HepG2 (cell line): ENCODE measurements around the gene EIF3L. TPM values are rescaled to one million over a fixed set of nuclear protein-coding genes. Genes with fewer than 3 reads are reported as not detected.
A peak's percentile ranks its signal among the peaks of the same experiment; 100 is the strongest.

Experiments used
- AGO2 ChIP-seq: fragments of 200-400 bp; formaldehyde crosslinking; optimal IDR thresholded peaks from 2 replicates; pipeline ENCODE3; 2017; ENCODE audit warnings: mild to moderate bottlenecking, low read depth, low read length, moderate library complexity
- CHD4 ChIP-seq: fragments of 200-600 bp; sonication (generic); IDR thresholded peaks from 2 replicates; pipeline ENCODE4 v1.7.0; 2017; ENCODE audit warnings: mild to moderate bottlenecking, low read length, borderline replicate concordance
- DNMT1 ChIP-seq: sonication (generic); formaldehyde crosslinking; IDR thresholded peaks from 2 replicates; pipeline ENCODE4 v1.5.1; 2020; ENCODE audit warnings: mild to moderate bottlenecking, missing genetic modification reagents
- ELF3 ChIP-seq: IDR thresholded peaks from 2 replicates; pipeline ENCODE4 v1.6.1; 2016; ENCODE audit warnings: missing genetic modification reagents, missing compliant biosample characterization
- ESRRA ChIP-seq: sonication (generic); formaldehyde crosslinking; IDR thresholded peaks from 2 replicates; pipeline ENCODE4 v1.5.1; 2020; ENCODE audit warnings: mild to moderate bottlenecking, low read depth, missing genetic modification reagents
- HCFC1 ChIP-seq: fragments of 150-350 bp; IDR thresholded peaks from 2 replicates; pipeline ENCODE4 v1.6.1; 2014; ENCODE audit warnings: low read depth, low read length
- KLF12 ChIP-seq: sonication (generic); formaldehyde crosslinking; IDR thresholded peaks from 2 replicates; pipeline ENCODE4 v1.4.0; 2020; ENCODE audit warnings: missing genetic modification reagents, borderline replicate concordance
- MYC ChIP-seq: sonication (generic); formaldehyde crosslinking; IDR thresholded peaks from 2 replicates; pipeline ENCODE4 v1.9.0; 2021; ENCODE audit warnings: missing genetic modification reagents, borderline replicate concordance
- NAIF1 ChIP-seq: sonication (generic); formaldehyde crosslinking; IDR thresholded peaks from 2 replicates; pipeline ENCODE4 v1.5.0; 2020; ENCODE audit warnings: mild to moderate bottlenecking, missing genetic modification reagents, borderline replicate concordance
- SCMH1 ChIP-seq: sonication (generic); formaldehyde crosslinking; IDR thresholded peaks from 2 replicates; pipeline ENCODE4 v1.9.0; 2021; ENCODE audit warnings: missing genetic modification reagents, mild to moderate bottlenecking, borderline replicate concordance
- SIX1 ChIP-seq: sonication (generic); formaldehyde crosslinking; IDR thresholded peaks from 2 replicates; pipeline ENCODE4 v1.4.0; 2020; ENCODE audit warnings: missing genetic modification reagents, borderline replicate concordance
- SOX5 ChIP-seq: IDR thresholded peaks from 2 replicates; pipeline ENCODE4 v1.6.1; 2016; ENCODE audit warnings: borderline replicate concordance
- SRF ChIP-seq: IDR thresholded peaks from 2 replicates; pipeline ENCODE4 v1.6.1; 2011; ENCODE audit warnings: mild to moderate bottlenecking, low read depth, low read length, moderate library complexity
- ZNF260 ChIP-seq: sonication (generic); formaldehyde crosslinking; IDR thresholded peaks from 2 replicates; pipeline ENCODE4 v1.4.0; 2020; ENCODE audit warnings: missing genetic modification reagents, low read depth, mild to moderate bottlenecking, borderline replicate concordance
- ZNF296 ChIP-seq: sonication (generic); formaldehyde crosslinking; conservative IDR thresholded peaks from 2 replicates; pipeline ENCODE4 v1.5.0; 2020; ENCODE audit warnings: mild to moderate bottlenecking, missing genetic modification reagents
- ZNF337 ChIP-seq: sonication (generic); formaldehyde crosslinking; IDR thresholded peaks from 2 replicates; pipeline ENCODE4 v1.5.1; 2020; ENCODE audit warnings: missing genetic modification reagents, low read depth, mild to moderate bottlenecking, borderline replicate concordance
- ZNF557 ChIP-seq: sonication (generic); formaldehyde crosslinking; IDR thresholded peaks from 2 replicates; pipeline ENCODE4 v1.4.0; 2020; ENCODE audit warnings: missing genetic modification reagents
- ZNF607 ChIP-seq: sonication (generic); formaldehyde crosslinking; IDR thresholded peaks from 2 replicates; pipeline ENCODE4 v1.5.1; 2020; ENCODE audit warnings: missing genetic modification reagents, mild to moderate bottlenecking, borderline replicate concordance
- ZNF766 ChIP-seq: sonication (generic); formaldehyde crosslinking; IDR thresholded peaks from 2 replicates; pipeline ENCODE4 v1.5.0; 2020; ENCODE audit warnings: missing genetic modification reagents, borderline replicate concordance
- ZNF777 ChIP-seq: sonication (generic); formaldehyde crosslinking; IDR thresholded peaks from 2 replicates; pipeline ENCODE4 v1.4.0; 2020; ENCODE audit warnings: missing genetic modification reagents
- ZNF878 ChIP-seq: sonication (generic); formaldehyde crosslinking; IDR thresholded peaks from 2 replicates; pipeline ENCODE4 v1.8.1; 2023; ENCODE audit warnings: mild to moderate bottlenecking, missing genetic modification reagents, moderate library complexity
- ZSCAN29 ChIP-seq: sonication (generic); formaldehyde crosslinking; conservative IDR thresholded peaks from 2 replicates; pipeline ENCODE4 v1.4.0; 2020; ENCODE audit warnings: mild to moderate bottlenecking, missing genetic modification reagents
- polyA plus RNA-seq, 8 experiments: library from polyadenylated mRNA; depleted of rRNA in 3 of 8; stranded (reverse) in 7 of 8; unstranded in 1 of 8; fragments of >200 nt; fragmentation: Illumina TruSeq in 4 of 8; extraction: Trizol in 4 of 8; gene quantifications; 2 replicates each; pipeline versions ENCODE4 v1.2.1 to v1.2.3, GENCODE V29; 2011 to 2016; ENCODE audit warnings: low read depth in 4 of 8, missing spikeins in 1 of 8, mixed read lengths in 1 of 8; ENCODE audit not compliant: insufficient read depth in 1 of 8
- total RNA-seq, 5 experiments: library from RNA; depleted of rRNA; stranded (reverse); fragments of >200 nt; fragmentation: Illumina TruSeq; extraction: Trizol; gene quantifications; 2 replicates each; pipeline ENCODE4 v1.2.3, GENCODE V29; 2016; ENCODE audit warnings: low read depth in 1 of 5
- TF ChIP-seq, protein P1 (sequence below): sonication (generic); formaldehyde crosslinking; IDR thresholded peaks from 2 replicates; pipeline ENCODE4 v1.4.0; 2020; ENCODE audit warnings: missing genetic modification reagents, mild to moderate bottlenecking, borderline replicate concordance
- TF ChIP-seq, protein P2 (sequence below): sonication (generic); formaldehyde crosslinking; IDR thresholded peaks from 2 replicates; pipeline ENCODE4 v1.4.0; 2020; ENCODE audit warnings: missing genetic modification reagents

The EIF3L gene
- total and polyA plus RNA-seq, 2 of the 13 experiments (the other 11 are each of a cell fraction or from before 2014, with no cell fraction given) = 514 to 793 TPM

DNA sequence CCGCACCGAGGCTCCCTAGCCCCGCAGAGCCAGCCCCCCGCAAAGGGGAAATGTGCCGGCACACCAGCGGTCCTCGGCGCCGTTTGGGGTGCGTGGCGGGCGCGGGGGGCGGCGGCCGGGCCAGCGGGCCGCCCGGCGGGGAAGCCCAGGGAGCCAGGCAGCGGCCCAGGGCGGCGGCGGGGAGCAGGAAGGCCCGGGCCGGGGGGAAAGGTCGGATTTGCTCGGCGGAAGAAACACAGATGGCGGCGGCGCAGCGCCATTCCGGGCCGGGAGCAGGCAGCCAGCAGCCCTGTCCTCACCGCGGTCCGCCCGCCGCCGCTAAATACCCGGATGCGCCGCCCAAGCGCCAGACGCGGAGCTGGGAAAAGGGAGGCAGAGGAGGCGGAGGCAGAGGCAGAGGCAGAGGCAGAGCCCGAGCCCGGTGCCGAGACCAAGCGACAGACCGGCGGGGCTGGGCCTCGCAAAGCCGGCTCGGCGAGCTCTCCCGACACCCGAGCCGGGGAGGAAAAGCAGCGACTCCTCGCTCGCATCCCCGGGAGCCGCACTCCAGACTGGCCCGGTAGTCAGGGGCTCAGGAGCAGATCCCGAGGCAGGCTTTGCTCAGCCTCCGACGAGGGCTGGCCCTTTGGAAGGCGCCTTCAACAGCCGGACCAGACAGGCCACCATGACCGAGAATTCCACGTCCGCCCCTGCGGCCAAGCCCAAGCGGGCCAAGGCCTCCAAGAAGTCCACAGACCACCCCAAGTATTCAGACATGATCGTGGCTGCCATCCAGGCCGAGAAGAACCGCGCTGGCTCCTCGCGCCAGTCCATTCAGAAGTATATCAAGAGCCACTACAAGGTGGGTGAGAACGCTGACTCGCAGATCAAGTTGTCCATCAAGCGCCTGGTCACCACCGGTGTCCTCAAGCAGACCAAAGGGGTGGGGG lies 44.1 kb upstream of the EIF3L start (continued):
- TF ChIP-seq, protein P1, sequence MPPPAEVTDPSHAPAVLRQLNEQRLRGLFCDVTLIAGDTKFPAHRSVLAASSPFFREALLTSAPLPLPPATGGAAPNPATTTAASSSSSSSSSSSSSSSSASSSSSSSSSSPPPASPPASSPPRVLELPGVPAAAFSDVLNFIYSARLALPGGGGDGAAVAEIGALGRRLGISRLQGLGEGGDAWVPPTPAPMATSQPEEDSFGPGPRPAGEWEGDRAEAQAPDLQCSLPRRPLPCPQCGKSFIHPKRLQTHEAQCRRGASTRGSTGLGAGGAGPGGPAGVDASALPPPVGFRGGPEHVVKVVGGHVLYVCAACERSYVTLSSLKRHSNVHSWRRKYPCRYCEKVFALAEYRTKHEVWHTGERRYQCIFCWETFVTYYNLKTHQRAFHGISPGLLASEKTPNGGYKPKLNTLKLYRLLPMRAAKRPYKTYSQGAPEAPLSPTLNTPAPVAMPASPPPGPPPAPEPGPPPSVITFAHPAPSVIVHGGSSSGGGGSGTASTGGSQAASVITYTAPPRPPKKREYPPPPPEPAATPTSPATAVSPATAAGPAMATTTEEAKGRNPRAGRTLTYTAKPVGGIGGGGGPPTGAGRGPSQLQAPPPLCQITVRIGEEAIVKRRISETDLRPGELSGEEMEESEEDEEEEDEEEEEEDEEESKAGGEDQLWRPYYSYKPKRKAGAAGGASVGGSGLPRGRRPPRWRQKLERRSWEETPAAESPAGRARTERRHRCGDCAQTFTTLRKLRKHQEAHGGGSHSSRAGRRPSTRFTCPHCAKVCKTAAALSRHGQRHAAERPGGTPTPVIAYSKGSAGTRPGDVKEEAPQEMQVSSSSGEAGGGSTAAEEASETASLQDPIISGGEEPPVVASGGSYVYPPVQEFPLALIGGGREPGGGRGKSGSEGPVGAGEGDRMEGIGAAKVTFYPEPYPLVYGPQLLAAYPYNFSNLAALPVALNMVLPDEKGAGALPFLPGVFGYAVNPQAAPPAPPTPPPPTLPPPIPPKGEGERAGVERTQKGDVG (CRISPR knock-in tag) = no peak
- no peak for TF ChIP-seq CHD4
- TF ChIP-seq ZNF260 = no peak
- TF ChIP-seq DNMT1 (CRISPR knock-in tag) = no peak
- no peak; the same call in 1 of the 2 replicates for TF ChIP-seq ZNF766 (CRISPR knock-in tag)
- TF ChIP-seq ZNF296 = no peak; the same call in 1 of the 2 replicates
- TF ChIP-seq SOX5 (CRISPR knock-in tag) = 0 out of 2 replicates have a peak, but pooled peaks have one; percentile 29
- peak; percentile 73; the same call in 1 of the 2 replicates for TF ChIP-seq KLF12 (CRISPR knock-in tag)
- TF ChIP-seq MYC (CRISPR knock-in tag) = peak; percentile 61; the same call in 1 of the 2 replicates
- TF ChIP-seq, protein P2, sequence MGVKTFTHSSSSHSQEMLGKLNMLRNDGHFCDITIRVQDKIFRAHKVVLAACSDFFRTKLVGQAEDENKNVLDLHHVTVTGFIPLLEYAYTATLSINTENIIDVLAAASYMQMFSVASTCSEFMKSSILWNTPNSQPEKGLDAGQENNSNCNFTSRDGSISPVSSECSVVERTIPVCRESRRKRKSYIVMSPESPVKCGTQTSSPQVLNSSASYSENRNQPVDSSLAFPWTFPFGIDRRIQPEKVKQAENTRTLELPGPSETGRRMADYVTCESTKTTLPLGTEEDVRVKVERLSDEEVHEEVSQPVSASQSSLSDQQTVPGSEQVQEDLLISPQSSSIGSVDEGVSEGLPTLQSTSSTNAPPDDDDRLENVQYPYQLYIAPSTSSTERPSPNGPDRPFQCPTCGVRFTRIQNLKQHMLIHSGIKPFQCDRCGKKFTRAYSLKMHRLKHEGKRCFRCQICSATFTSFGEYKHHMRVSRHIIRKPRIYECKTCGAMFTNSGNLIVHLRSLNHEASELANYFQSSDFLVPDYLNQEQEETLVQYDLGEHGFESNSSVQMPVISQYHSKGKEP (CRISPR knock-in tag) = 0 out of 2 replicates have a peak, but pooled peaks have one; percentile 56
- TF ChIP-seq SIX1 (CRISPR knock-in tag) = 0 out of 2 replicates have a peak, but pooled peaks have one; percentile 4
- peak; percentile 83 for TF ChIP-seq ZNF557 (CRISPR knock-in tag)
- 0 out of 2 replicates have a peak, but pooled peaks have one; percentile 36 for TF ChIP-seq ZSCAN29 (CRISPR knock-in tag)
- no peak for TF ChIP-seq ZNF337
- TF ChIP-seq ZNF777 (CRISPR knock-in tag) = 0 out of 2 replicates have a peak, but pooled peaks have one; percentile 53
- TF ChIP-seq ESRRA (CRISPR knock-in tag) = no peak
- 0 out of 2 replicates have a peak, but pooled peaks have one; percentile 24 for TF ChIP-seq HCFC1
- TF ChIP-seq NAIF1 = no peak
- no peak for TF ChIP-seq SCMH1 (CRISPR knock-in tag)
- TF ChIP-seq AGO2 = peak; percentile 99
- peak; percentile 63; the same call in 1 of the 2 replicates for TF ChIP-seq ELF3 (CRISPR knock-in tag)
- TF ChIP-seq ZNF878 = peak; percentile 82
- TF ChIP-seq SRF = no peak
- TF ChIP-seq ZNF607 (CRISPR knock-in tag) = peak; percentile 48
